Measurements from ENCODE around the gene BDKRB2.

DNA sequence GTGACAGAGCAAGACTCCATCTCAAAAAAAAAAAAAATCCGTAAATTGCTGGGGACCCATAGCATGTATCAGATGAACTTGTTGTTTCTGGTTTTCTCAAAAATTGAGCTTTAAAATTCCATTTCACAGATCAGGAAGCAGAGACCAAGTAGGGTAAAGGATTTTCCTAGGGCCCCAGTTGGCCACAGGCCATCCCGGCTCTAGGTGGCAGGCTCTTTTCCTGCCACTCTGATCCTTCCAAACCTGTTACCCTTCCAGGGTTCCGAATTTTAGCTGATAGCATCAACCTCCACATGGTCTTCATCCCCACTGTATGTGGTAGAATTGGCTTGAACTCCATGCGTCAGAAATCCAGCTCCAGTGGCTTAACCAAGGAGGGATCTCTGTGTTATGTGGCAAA lies 36.1 kb upstream of the BDKRB2 start:
- TF ChIP-seq, protein P1, sequence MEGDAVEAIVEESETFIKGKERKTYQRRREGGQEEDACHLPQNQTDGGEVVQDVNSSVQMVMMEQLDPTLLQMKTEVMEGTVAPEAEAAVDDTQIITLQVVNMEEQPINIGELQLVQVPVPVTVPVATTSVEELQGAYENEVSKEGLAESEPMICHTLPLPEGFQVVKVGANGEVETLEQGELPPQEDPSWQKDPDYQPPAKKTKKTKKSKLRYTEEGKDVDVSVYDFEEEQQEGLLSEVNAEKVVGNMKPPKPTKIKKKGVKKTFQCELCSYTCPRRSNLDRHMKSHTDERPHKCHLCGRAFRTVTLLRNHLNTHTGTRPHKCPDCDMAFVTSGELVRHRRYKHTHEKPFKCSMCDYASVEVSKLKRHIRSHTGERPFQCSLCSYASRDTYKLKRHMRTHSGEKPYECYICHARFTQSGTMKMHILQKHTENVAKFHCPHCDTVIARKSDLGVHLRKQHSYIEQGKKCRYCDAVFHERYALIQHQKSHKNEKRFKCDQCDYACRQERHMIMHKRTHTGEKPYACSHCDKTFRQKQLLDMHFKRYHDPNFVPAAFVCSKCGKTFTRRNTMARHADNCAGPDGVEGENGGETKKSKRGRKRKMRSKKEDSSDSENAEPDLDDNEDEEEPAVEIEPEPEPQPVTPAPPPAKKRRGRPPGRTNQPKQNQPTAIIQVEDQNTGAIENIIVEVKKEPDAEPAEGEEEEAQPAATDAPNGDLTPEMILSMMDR (IDR thresholded peaks at IDR 0.05; ENCODE audit: low read length) = no peak
- TF ChIP-seq EZH2 (IDR thresholded peaks at IDR 0.05; ENCODE audit: borderline replicate concordance, low read length) = no peak

Data from OCI-LY1 (cell line).